A673 (cell line): ENCODE results near the gene MRPS21. TPM values are rescaled to one million over a fixed set of nuclear protein-coding genes. Genes with fewer than 3 reads are reported as not detected.

Experiments used
- Bru-seq: library from RNA; stranded (reverse); fragments of 400-500 nt; gene quantifications from one replicate; lab custom pipeline; 2021; lab: Mats Ljungman, UMichigan
- BruChase-seq, 2 experiments: library from RNA; stranded (reverse); fragments of 400-500 nt; gene quantifications; one replicate each; lab custom pipeline; 2021; lab: Mats Ljungman, UMichigan
- BruUV-seq: library from RNA; stranded (reverse); fragments of 400-500 nt; replicated peaks from 2 replicates; lab custom pipeline; 2021; lab: Mats Ljungman, UMichigan
- CTCF ChIA-PET: fragments of 300-600 bp; sonication (Branson Sonifier 250); formaldehyde crosslinking; loops from one replicate; lab custom pipeline; 2022; ENCODE audit warnings: antibody characterized with exemption; lab: Charles Lee
- POLR2A ChIA-PET: fragments of 300-600 bp; sonication (Branson Sonifier 250); formaldehyde crosslinking; loops from one replicate; lab custom pipeline; 2022; ENCODE audit warnings: antibody characterized with exemption; ENCODE audit not compliant: low non-redundant PET; lab: Charles Lee
- DNase-seq: peaks from one replicate; pipeline ENCODE4 v3.0.0-alpha.2; 2015; ENCODE audit warnings: low spot score
- H3K27ac ChIP-seq: fragments of 200-600 bp; sonication (generic); 2 replicates; pipeline ENCODE4 v1.5.1; 2016; ENCODE audit warnings: mixed run types, low read depth, mild to moderate bottlenecking, mixed read lengths, antibody characterized with exemption, low read length; ENCODE audit not compliant: poor library complexity, severe bottlenecking
- H3K27me3 ChIP-seq: fragments of 200-600 bp; sonication (generic); replicated peaks from 2 replicates; pipeline ENCODE4 v1.6.1; 2017; ENCODE audit warnings: mixed run types, low read depth, mild to moderate bottlenecking, mixed read lengths, antibody characterized with exemption, low read length; ENCODE audit not compliant: insufficient read depth, poor library complexity
- H3K36me3 ChIP-seq: fragments of 200-600 bp; sonication (generic); 2 replicates; pipeline ENCODE4 v1.6.1; 2016; ENCODE audit warnings: mixed run types, mild to moderate bottlenecking, mixed read lengths, antibody characterized with exemption, low read length; ENCODE audit not compliant: insufficient read depth, poor library complexity, severe bottlenecking
- H3K4me1 ChIP-seq: fragments of 200-600 bp; sonication (generic); 2 replicates; pipeline ENCODE4 v1.6.1; 2017; ENCODE audit warnings: mixed run types, mild to moderate bottlenecking, mixed read lengths, antibody characterized with exemption, low read length; ENCODE audit not compliant: insufficient read depth, poor library complexity, severe bottlenecking
- H3K4me3 ChIP-seq: fragments of 200-600 bp; sonication (generic); 2 replicates; pipeline ENCODE4 v1.5.1; 2016; ENCODE audit warnings: low read depth, mixed run types, mild to moderate bottlenecking, mixed read lengths, low read length; ENCODE audit not compliant: poor library complexity, severe bottlenecking
- H3K9me3 ChIP-seq: fragments of 200-600 bp; sonication (generic); 2 replicates; pipeline ENCODE4 v1.6.1; 2016; ENCODE audit warnings: mixed run types, low read depth, mild to moderate bottlenecking, mixed read lengths, antibody characterized with exemption, low read length; ENCODE audit not compliant: poor library complexity, severe bottlenecking
- CTCF ChIP-seq: fragments of 300-800, 200-600 bp; sonication (generic); conservative IDR thresholded peaks from 2 replicates; pipeline ENCODE4 v1.5.1; 2017; ENCODE audit warnings: low read depth, mild to moderate bottlenecking, antibody characterized with exemption, low read length, moderate library complexity, mixed read lengths
- EZH2 ChIP-seq: fragments of 200-600 bp; sonication (generic); IDR thresholded peaks from 2 replicates; pipeline ENCODE4 v1.6.1; 2017; ENCODE audit warnings: borderline replicate concordance, low read depth, mild to moderate bottlenecking, mixed read lengths, antibody characterized with exemption, low read length; ENCODE audit not compliant: poor library complexity, severe bottlenecking
- intact Hi-C: fragments of 100-400 bp; cut with micrococcal nuclease; formaldehyde crosslinking; loops from one replicate; pipeline ENCODE4 v1.10.0; 2022; ENCODE audit not compliant: unreplicated experiment
- long read RNA-seq: library from polyadenylated mRNA; stranded (forward); transcript quantifications from one replicate; pipeline ENCODE4 v2.0.0, GENCODE V29; 2022
- total RNA-seq: library from RNA; stranded (reverse); gene quantifications from 2 replicates; pipeline ENCODE4 v1.2.3, GENCODE V29; 2021

MRPS21 gene
- total RNA-seq (88.5 and 96.3 TPM in 2 replicates), Bru-seq, nascent RNA (percentile 90 among the genes with signal in this experiment), BruChase-seq, experiment 1, labeled RNA remaining after a 2-hour chase (percentile 80 among the genes with signal in this experiment), BruChase-seq, experiment 2, labeled RNA remaining after a 6-hour chase (percentile 86 among the genes with signal in this experiment)
- long read RNA-seq, transcript MRPS21-202 (3 exons, 1,226 nt): minor isoform, 79 of 196 reads
- long read RNA-seq, transcript MRPS21-201 (2 exons, 1,462 nt): major isoform, 112 of 196 reads
- long read RNA-seq, partial matches to known transcripts: 1 of 196 reads
- long read RNA-seq, other reads (novel, unspliced or antisense): 4 of 196 reads

GRCh38 chr1:150293433-150294253, at the start of gene MRPS21:
TSS of gene MRPS21 (plus strand) at chr1:150293861. CDS start at chr1:150294367, 506 bp downstream.
- Histone ChIP-seq H3K27ac (peak within 1 kb of the TSS; percentile 62), H3K4me1 (peaks cover 20% of the 10 kb centered on the region), H3K36me3 (peaks cover 31% of the 10 kb centered on the region), H3K27me3 (no peaks in the 10 kb centered on the region), H3K4me3 (peak within 1 kb of the TSS; percentile 68), H3K9me3 (no peaks in the 10 kb centered on the region)
- CTCF ChIA-PET: no interaction called here
- peak; percentile 96 for DNase-seq
- POLR2A ChIA-PET: no interaction called here
- BruUV-seq: TSS peak; percentile 97
- intact Hi-C loops: loop anchor here (1.0 kb wide), 1 partner anchor 11 kb away; the partner anchor contains the start of gene CIART
- TF ChIP-seq CTCF (no peak), EZH2 (no peak)

GRCh38 chr1:150249936-150250335, 43.7 kb upstream of the MRPS21 start:
- TF ChIP-seq CTCF (no peak), EZH2 (no peak)
- Histone ChIP-seq H3K27me3 (no peaks in the 10 kb centered on the region), H3K36me3 (no peaks in the 10 kb centered on the region), H3K4me3 (no peak overlapping the region), H3K9me3 (no peaks in the 10 kb centered on the region), H3K27ac (no peak overlapping the region), H3K4me1 (no peaks in the 10 kb centered on the region)
- intact Hi-C loops: loop anchor here (10.0 kb wide), 1 partner anchor 375 kb away; the partner anchor contains the start of gene ENSA
- BruUV-seq: no TSS peak
- POLR2A ChIA-PET: no interaction called here
- CTCF ChIA-PET: no interaction called here
- no peak for DNase-seq

GRCh38 chr1:150256198-150256553, 37.5 kb upstream of the MRPS21 start:
- no TSS peak for BruUV-seq
- Histone ChIP-seq H3K27me3 (no peaks in the 10 kb centered on the region), H3K4me1 (peaks cover 47% of the 10 kb centered on the region), H3K4me3 (peak overlapping the region; percentile 29), H3K27ac (peak overlapping the region; percentile 80), H3K9me3 (no peaks in the 10 kb centered on the region), H3K36me3 (no peaks in the 10 kb centered on the region)
- ChIA-PET POLR2A (interaction anchor here (0.6 kb wide), 1 partner anchor 31 kb away, joined by 3 read pairs; no protein-coding TSS in a partner anchor), CTCF (interaction anchor here (0.5 to 3.0 kb wide), 10 partner anchors 12 to 260 kb away, joined by 3 to 24 read pairs (median 4); partner anchors contain the start of genes APH1A and CIART)
- DNase-seq: peak; percentile 58
- intact Hi-C loops: loop anchor here (1.0 to 10.0 kb wide), 4 partner anchors 25 to 741 kb away; partner anchors contain the start of gene ENSA
- no peak for TF ChIP-seq EZH2
- TF ChIP-seq CTCF: no peak
